ENCODE results near the gene METTL18.

Gene METTL18

DNA sequence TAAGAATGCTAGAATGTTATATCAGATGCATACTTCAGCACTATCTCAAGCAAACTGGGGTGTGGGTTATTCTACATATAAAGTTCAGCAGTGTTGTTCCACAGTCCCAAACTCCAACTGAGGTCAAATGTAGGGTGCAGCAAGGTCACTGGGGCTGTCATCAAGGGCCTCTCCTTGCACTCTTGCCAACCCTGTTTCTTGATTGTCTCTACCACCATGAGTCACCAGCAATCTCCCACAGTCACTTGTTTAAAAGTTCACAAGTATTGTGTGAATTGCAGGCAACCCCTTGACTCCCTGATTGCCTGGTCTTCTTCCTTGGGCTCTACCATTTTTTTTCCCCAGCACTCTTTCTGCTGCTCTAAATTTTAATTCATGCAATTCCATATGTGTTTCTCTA, 10.6 kb downstream of the METTL18 start:
- DNase-seq: no peak

- DNase-seq: no peak
These were observed 12.1 kb downstream of the METTL18 start for GRCh38 chr1:169782596-169782995.

DNA sequence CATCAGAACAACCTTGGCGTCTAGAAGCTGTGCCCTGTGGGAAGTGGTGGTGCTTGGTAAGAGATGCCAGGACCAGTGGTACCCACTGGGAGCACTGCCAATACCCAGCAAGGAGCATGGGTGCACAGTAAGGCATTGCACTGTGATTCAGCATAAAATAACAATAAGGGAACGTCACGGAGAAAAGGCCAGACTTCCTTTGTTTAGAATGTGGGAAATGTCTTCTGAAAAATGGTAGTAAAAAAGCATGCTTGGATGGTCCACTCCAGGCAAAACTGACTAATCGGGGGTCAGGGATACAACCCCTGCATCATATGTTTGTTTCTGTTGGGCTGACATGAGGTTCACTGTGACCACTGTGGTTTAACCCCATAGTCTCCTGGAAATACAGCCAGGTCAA, 14.7 kb downstream of the METTL18 start:
- no peak for DNase-seq

GRCh38 chr1:169779150-169779549, 15.6 kb downstream of the METTL18 start:
- DNase-seq: no peak

DNA sequence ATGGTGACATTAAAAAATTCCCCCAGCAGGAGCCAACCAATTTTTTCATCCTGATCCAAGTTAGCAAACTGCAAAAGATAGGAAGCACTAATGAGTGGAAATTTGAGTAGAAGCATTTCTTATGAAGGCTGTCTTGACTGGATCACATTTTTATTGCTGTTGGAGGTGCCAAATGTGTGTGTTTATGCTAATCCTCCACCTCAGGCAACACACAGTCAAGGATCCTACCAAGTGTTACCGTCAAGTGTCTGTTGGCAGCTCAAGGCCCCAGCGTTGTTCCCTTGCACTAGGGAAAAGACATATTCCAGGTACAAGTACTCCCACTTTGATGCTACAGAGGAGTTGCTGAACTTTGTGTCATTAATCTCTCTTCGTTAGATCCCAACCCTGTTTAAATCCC, 18.3 kb downstream of the METTL18 start:
- DNase-seq: no peak

DNA sequence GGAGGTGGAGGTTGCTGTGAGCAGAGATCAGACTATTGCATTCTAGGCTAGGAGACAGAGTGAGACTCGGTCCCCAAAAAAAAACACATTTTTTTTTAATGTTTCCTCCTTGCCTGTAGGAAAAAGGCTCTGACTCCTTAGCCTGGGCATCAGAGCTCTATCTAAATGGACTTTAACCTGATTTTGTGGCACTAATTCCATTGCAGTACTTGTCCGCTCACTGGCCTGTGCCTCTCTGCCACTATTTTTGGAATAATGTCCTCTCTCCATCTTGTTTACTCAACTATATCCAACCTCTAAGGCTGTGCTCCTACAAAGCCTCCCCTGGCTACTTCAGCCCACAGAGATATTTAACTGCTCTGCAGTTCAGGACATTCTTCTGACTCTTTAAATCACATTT, 26.5 kb downstream of the METTL18 start:
- no peak for DNase-seq

DNA sequence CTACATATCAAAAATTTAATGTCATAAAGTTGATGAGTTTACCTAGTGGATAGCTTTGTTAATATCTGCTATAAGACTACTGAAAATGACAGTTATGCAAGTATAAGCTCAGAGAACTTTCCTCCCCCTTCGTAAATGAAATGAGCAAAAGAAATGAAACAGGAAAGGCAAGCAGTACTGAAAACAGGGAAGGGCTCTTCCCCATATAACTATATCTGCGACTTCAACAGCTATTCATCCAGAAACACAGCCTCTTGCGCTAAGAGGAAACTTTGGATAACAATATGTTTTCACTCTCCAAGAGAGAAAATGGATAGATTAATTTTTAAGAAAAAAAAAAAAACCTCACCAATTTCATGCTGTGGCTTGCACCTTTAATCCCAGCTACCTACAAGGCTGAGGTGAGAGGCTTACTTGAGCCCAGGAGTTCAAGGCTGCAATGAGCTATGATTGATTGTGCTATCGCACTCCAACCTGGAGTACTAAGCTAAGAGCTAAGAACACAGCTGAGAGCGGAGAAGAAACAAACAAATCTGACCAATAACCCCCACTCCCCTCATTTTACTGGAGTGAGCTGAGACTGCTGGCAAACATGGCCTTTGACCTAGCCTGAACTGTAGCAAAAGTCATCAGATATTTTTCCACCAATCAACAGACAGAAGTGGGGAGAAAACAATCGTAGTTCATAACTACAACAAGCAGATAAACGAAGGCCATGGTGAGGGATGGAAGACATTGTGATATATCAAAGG, 29.0 kb downstream of the METTL18 start:
- DNase-seq: no peak

DNA sequence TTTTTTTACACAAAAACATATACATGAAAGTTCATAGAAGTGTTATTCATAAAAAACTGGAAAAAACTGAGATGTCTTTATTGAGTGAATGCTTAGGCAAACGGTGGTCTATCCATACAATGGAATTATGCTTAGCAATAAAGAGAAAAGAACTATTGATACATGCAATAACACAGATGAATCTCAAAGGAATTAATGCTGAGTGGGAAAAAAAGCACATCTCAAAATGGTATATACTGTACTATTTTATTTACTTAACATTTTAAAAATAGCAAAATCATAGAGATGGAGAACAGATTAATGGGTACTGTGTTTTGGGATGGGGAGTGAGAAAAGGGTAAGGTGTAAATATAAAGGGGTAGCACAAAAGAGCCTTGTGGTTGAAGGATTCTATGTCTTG, 29.8 kb downstream of the METTL18 start:
- no peak for DNase-seq

DNA sequence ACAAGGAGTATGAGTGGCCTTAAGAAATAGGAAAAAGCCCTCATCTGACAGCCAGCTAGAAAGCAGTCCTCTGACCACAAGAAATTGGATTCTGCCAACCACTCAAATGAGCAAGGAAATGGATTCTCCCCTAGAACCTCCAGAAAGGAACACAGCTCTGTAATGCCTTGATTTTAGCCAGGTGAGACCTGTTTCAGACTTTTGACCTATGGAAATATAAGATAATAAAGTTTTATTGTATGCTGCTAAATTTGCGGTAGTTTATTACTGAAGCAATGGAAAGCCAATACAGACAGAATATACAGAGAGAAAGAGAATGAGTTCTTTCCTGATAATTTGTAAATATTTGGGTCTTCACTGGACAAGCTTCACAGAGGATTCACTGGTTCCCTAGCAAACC, 32.0 kb downstream of the METTL18 start:
- no peak for DNase-seq

- no peak for DNase-seq
These were observed 35.7 kb downstream of the METTL18 start for GRCh38 chr1:169759038-169759437.

DNA sequence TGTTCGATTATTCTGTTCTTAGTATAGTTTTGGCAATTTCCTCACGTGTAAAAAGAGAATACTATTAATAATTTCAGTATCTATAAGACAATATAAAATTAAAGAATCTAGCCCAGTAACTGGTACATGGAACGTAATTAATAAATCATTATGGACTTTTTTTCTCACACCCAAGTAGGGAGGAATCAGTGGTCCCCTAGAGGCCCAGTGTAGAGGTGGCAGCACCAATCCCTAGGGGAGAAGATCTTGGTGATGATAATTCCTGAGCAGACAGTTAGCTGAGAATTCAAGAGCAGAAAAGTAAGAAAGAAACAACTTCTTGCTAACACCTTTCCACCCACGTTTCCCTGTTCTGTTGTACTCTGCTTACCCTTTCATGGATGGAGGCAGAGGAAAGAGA, 41.2 kb downstream of the METTL18 start:
- no peak for DNase-seq

DNA sequence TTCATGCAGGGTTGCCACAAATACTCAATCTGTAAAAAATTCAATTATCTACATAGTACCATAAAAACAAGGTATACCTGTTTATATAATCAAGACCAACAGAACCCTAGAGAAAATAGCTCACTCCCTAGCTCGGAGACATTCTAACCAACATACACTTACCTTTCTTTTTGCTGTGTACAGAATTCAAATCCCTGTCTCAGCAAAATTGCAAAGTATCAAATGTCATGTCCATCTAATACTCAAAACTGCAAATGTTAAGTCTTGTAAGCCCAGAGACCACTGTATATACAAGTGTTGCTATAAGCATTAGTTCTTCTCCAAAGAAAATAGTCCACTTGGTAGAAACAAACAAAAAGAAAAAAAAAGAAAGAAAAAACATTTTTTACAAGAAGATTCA, 44.7 kb downstream of the METTL18 start:
- DNase-seq: no peak

DNA sequence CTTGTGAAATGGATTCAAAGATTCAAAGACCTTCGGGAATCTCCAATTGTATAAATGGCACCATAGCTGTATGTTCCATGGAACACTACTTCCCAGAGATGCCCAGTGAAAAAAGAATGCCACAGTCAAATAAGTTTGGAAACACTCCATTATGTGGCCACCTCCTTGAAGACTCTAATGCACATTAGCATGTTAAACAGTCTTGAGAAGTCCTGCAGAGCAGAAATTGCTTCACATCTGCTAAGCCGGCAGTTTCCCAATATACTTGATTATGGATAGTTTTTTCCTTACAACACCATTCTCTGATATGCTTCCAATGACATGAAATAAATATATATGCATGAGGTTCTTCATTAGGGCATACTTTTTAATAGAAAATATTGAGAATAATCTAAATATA, 48.2 kb downstream of the METTL18 start:
- no peak for DNase-seq

DNA sequence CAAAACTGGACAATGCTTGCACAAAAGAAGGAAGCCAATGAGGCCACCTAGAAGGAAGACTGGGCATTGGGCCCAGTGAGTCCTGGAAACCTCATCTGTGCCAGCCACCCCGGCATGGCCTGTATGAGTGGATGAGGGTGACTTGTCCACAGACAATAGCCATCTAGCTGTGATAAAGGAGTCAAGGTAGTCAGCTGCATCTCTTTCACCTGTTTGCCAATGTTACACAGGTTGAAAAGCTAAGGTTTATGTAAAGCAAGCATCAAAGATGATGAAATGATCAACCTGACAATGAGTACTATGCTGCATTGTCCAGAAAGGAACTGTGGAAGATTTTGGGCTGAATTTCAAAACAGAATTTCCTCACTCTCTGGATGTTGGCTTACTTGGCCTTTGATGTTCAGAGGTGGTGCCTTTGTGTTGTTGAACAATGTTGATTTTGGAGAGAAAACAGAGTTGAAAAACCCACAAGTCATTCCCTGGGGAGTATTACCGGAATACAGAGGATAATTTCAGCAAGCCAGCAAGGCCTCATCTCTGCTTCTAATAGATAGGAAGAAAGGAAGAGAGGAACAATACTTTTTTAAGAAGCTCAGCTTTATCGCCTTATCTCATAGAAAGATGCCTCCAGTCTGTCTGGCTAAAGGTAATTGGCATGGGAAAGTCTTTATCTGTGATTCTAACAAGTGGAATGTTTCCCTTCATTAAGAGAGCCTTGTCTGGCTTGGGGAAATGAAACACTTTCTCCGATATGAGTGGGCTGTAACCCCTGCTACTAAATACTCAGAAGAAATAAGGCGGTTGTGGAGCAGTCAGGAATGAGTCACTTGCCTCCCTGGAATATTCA, 49.5 kb downstream of the METTL18 start:
- DNase-seq: no peak

All from activated CD4-positive, CD25-positive, alpha-beta regulatory T cell treated with anti-CD3 and anti-CD28 coated beads, Interleukin-2, amount 50 U/mL, for 72 hours (primary cell).